NB4 (cell line): ENCODE data around the gene GOLIM4.

ENCODE experiments used
- CTCF ChIP-seq: IDR thresholded peaks from one replicate; pipeline ENCODE4 v1.5.1; 2012; ENCODE audit warnings: low read depth, low read length
- MAX ChIP-seq: IDR thresholded peaks from 2 replicates; pipeline ENCODE4 v1.6.1; 2011; ENCODE audit warnings: low read depth, low read length
- MYC ChIP-seq: IDR thresholded peaks from 2 replicates; pipeline ENCODE4 v1.6.1; 2011; ENCODE audit warnings: low read depth, low read length
- POLR2A ChIP-seq: IDR thresholded peaks from 2 replicates; pipeline ENCODE4 v1.6.1; 2011; ENCODE audit warnings: mild to moderate bottlenecking; ENCODE audit not compliant: insufficient read length; ENCODE audit errors: extremely low read depth

- TF ChIP-seq MYC (no peak), POLR2A (no peak), CTCF (no peak), MAX (no peak)
These were observed 92.8 kb downstream of the GOLIM4 start for GRCh38 chr3:168002786-168003368.
